D721Med (cell line): Measurements from ENCODE around the gene PADI1.

Source experiments
- DNase-seq: peaks from one replicate; pipeline ENCODE4 v3.0.0; 2011; ENCODE audit warnings: low spot score; ENCODE audit not compliant: insufficient read length
- FAIRE-seq: peaks from 2 replicates; lab custom pipeline; 2011; peaks lifted over from hg19 to GRCh38; lab: Jason Lieb, UNC
- TF ChIP-seq, protein P1 (sequence below): IDR thresholded peaks from 2 replicates; pipeline ENCODE4 v1.5.1; 2012; ENCODE audit warnings: mild to moderate bottlenecking, control low read depth; ENCODE audit not compliant: insufficient read depth; ENCODE audit errors: missing control alignments

Gene PADI1

DNA sequence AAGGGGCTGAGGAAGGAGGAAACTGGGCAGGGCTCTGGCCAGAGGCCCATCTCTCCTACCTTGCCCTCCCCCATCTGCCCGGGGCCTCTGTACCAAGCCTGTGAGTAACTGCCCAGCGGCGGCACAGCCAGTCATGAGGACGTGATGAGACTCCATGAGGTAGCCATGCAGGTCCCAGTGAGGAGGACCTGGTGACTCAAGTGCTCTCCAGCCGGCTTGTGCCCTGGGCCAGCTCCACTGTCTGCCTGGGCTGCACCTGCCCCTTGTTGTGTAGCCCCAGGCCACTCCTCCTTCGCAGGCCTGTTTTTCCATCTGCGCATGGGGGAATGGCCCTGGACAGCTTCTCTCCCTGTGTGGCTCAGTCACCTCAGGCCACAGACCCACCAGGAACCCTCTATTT lies 42.0 kb upstream of the PADI1 start:
- TF ChIP-seq, protein P1, sequence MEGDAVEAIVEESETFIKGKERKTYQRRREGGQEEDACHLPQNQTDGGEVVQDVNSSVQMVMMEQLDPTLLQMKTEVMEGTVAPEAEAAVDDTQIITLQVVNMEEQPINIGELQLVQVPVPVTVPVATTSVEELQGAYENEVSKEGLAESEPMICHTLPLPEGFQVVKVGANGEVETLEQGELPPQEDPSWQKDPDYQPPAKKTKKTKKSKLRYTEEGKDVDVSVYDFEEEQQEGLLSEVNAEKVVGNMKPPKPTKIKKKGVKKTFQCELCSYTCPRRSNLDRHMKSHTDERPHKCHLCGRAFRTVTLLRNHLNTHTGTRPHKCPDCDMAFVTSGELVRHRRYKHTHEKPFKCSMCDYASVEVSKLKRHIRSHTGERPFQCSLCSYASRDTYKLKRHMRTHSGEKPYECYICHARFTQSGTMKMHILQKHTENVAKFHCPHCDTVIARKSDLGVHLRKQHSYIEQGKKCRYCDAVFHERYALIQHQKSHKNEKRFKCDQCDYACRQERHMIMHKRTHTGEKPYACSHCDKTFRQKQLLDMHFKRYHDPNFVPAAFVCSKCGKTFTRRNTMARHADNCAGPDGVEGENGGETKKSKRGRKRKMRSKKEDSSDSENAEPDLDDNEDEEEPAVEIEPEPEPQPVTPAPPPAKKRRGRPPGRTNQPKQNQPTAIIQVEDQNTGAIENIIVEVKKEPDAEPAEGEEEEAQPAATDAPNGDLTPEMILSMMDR: no peak
- FAIRE-seq (no peak), DNase-seq (no peak)

DNA sequence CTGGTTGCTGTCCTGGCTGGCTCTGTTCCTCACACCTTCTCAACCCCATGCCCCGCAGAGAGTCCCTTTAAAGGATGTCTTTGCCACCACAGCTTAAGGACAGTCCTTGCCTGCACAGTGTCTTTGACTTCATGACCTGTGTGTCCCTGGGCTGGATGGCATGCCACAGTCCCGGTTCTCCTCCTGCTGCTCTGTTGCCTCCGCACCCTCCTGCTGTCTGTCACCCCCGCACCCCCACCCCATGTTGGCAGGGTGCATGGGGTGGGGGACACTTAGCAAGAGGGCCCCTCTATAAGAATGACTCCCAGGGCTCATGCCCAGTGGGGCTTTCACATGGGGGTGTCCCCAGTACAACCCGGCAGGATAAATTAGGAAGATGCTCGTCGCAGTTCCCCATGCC lies 41.6 kb upstream of the PADI1 start:
- TF ChIP-seq, protein P1: no peak
- FAIRE-seq (no peak), DNase-seq (no peak)

GRCh38 chr1:17163789-17164666 lies 40.9 kb upstream of the PADI1 start:
- no peak for FAIRE-seq
- TF ChIP-seq, protein P1: no peak

DNA sequence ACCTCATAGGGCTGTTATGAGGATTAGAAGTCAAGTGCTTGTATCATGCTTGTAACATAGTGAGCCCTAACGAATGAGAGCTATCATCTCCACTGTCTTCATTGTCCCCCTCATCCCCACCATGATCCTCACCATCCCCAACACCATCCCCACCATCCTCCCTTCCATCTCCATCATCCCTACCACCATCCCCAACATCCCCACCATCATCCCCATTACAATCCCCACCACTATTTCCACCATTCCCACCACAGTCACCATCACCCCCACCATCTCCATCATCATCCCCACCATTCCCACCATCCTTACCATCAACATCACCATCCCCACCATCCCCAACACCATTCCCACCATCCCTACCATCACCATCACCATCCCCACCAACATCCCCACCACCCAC lies 39.1 kb upstream of the PADI1 start:
- TF ChIP-seq, protein P1: no peak
- DNase-seq (no peak), FAIRE-seq (no peak)

More at GRCh38 chr1:17163789-17164666, 40.9 kb upstream of the PADI1 start:
- DNase-seq: no peak

- FAIRE-seq (no peak), DNase-seq (no peak)
- TF ChIP-seq, protein P1: no peak
Measured at GRCh38 chr1:17167041-17167785, 37.7 kb upstream of the PADI1 start.

GRCh38 chr1:17167786-17168090 lies 37.2 kb upstream of the PADI1 start:
- DNase-seq (no peak), FAIRE-seq (no peak)
- TF ChIP-seq, protein P1: no peak
